Transverse colon (tissue), 4 donors: Measurements from ENCODE around the gene KCTD21. TPM values are rescaled to one million over a fixed set of nuclear protein-coding genes. Genes with fewer than 3 reads are reported as not detected.

Experiments used
- DNase-seq: peaks from one replicate; pipeline ENCODE4 v3.0.0-alpha.2; 2019
- H3K27ac ChIP-seq, 4 donors: fragments of 200-600 bp; sonication (generic); 2 replicates each; pipeline ENCODE4 v1.5.1; 2016 to 2018; ENCODE audit warnings: inconsistent platforms in 4 of 4
- H3K27me3 ChIP-seq: fragments of 200-600 bp; sonication (generic); 2 replicates; pipeline ENCODE4 v1.5.1; 2017; ENCODE audit warnings: inconsistent platforms
- H3K36me3 ChIP-seq, 4 donors: fragments of 200-600 bp; sonication (generic); 2 replicates each; pipeline ENCODE4 v1.5.1; 2017 to 2019; ENCODE audit warnings: inconsistent platforms in 4 of 4
- H3K4me1 ChIP-seq, 4 donors: fragments of 200-600 bp; sonication (generic); 2 replicates each; pipeline ENCODE4 v1.5.1; 2017 to 2020; ENCODE audit warnings: inconsistent platforms in 4 of 4
- H3K4me3 ChIP-seq, 4 donors: fragments of 200-600 bp; sonication (generic); 1 replicate in 1 of 4; 2 replicates in 3 of 4; pipeline versions ENCODE4 v1.5.1 to v1.6.1; 2017 to 2019; ENCODE audit warnings: inconsistent platforms in 4 of 4
- H3K9me3 ChIP-seq, 2 donors: fragments of 200-600 bp; sonication (generic); 2 replicates each; pipeline ENCODE4 v1.5.1; 2017 to 2019; ENCODE audit warnings: inconsistent platforms in 2 of 2
- CTCF ChIP-seq, 5 experiments: fragments of 200-600 bp in 3 of 5; fragments of 450-650 bp in 2 of 5; sonication (generic) in 3 of 5; IDR thresholded peaks; 1 replicate in 2 of 5; 2 replicates in 3 of 5; pipeline ENCODE4 v1.5.1; 2016 to 2017; ENCODE audit warnings: antibody characterized with exemption in 5 of 5, inconsistent platforms in 3 of 5, mild to moderate bottlenecking in 2 of 5, moderate library complexity in 1 of 5
- EP300 ChIP-seq: sonication (generic); formaldehyde crosslinking; IDR thresholded peaks from one replicate; pipeline ENCODE4 v1.6.1; 2017; ENCODE audit warnings: antibody characterized with exemption, low read depth
- POLR2A ChIP-seq: fragments of 450-650 bp; IDR thresholded peaks from one replicate; pipeline ENCODE4 v1.6.1; 2016; ENCODE audit warnings: antibody characterized with exemption, mild to moderate bottlenecking, moderate library complexity
- POLR2AphosphoS5 ChIP-seq, 3 donors: sonication (generic); formaldehyde crosslinking; IDR thresholded peaks; one replicate each; pipeline ENCODE4 v1.6.1; 2016; ENCODE audit warnings: antibody characterized with exemption in 3 of 3
- WGBS, 2 donors: methylation state at CpG; one replicate each; pipeline ENCODE4 v1.1.5; 2018; ENCODE audit warnings: low coverage in 1 of 2; 5-methylcytosine and 5-hydroxymethylcytosine counted together
- in situ Hi-C, 4 donors: fragments of 200-750 bp; cut with MboI; loops; one replicate each; pipeline versions ENCODE4 v1.15.0 to v1.15.1; 2017; ENCODE audit warnings: low sequenced_read_pairs in 3 of 4, low pct_ligation_motif_present in 1 of 4, low pct_unique_long_range_greater_than_20kb in 1 of 4
- intact Hi-C: fragments of 100-400 bp; cut with DNase I; formaldehyde crosslinking; loops from one replicate; pipeline ENCODE4 v1.15.1; 2023; ENCODE audit warnings: low total_unique reads
- total RNA-seq, 4 donors: library from RNA; depleted of rRNA; stranded (reverse); fragments of >200 nt; gene quantifications; one replicate each; pipeline ENCODE4 v1.1.0, GENCODE V29; 2016

Gene KCTD21
- total RNA-seq, 4 donors from 2014 or later: 10.9 to 55.0 (median 29.2) TPM

DNA sequence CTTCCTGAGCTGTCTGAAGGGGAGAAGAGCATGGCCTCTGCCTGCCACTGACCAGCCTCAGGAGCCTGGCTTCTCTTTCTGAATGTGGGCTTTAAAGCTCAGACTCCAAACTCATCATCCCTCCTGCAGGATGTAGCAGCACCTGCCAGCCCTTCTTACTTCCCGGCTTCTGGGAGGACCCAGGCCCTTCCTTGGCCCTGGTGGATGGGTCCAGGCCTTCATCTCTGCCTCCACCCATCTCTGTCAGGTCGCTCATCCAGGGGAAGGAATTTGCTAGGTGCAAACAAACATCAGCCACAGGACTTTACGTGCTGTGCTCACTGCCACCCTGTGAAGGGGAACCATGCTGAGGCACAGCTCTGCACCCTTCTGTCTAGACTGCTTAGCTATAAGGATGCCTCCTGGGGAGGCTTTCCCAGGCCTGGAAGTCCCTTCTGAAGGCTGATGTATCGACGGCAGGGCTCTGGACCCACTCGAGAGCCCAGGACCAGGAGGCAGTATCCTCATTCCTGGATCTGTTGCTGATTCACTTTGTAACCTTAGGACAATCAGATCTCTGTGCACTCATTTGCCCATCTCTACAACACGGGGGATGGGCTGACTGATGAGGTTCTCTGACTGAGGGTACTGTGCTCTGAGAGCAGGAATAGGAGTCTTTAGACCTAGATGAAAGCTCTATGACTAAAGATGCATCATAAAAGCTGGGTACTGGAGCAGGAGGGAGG lies 31.2 kb upstream of the KCTD21 start:
- Histone ChIP-seq H3K9me3 (no peaks in the 10 kb centered on the region), H3K27ac (no peak overlapping the region), H3K27me3 (no peaks in the 10 kb centered on the region), H3K4me1 (no peaks in the 10 kb centered on the region), H3K36me3 (peaks cover 0 to 19% (median 8%) of the 10 kb centered on the region in 4 donors), H3K4me3 (no peak overlapping the region)
- in situ Hi-C loops (loop anchor here in 3 of 4 donors (5.0 to 10.0 kb wide), 3 partner anchors 215 to 345 kb away; no protein-coding TSS in a partner anchor), intact Hi-C loops (no loop called here)
- DNase-seq: no peak
- WGBS, 2 donors: 86% methylated on average over 7 of the region's 7 CpGs; no CpG with 5 or more reads in 1 of the 2 donors
- TF ChIP-seq POLR2AphosphoS5 (IDR thresholded peaks at IDR 0.05): no peak
- no peak for TF ChIP-seq CTCF (IDR thresholded peaks at IDR 0.05)
- no peak for TF ChIP-seq EP300
- no peak for TF ChIP-seq POLR2A

DNA sequence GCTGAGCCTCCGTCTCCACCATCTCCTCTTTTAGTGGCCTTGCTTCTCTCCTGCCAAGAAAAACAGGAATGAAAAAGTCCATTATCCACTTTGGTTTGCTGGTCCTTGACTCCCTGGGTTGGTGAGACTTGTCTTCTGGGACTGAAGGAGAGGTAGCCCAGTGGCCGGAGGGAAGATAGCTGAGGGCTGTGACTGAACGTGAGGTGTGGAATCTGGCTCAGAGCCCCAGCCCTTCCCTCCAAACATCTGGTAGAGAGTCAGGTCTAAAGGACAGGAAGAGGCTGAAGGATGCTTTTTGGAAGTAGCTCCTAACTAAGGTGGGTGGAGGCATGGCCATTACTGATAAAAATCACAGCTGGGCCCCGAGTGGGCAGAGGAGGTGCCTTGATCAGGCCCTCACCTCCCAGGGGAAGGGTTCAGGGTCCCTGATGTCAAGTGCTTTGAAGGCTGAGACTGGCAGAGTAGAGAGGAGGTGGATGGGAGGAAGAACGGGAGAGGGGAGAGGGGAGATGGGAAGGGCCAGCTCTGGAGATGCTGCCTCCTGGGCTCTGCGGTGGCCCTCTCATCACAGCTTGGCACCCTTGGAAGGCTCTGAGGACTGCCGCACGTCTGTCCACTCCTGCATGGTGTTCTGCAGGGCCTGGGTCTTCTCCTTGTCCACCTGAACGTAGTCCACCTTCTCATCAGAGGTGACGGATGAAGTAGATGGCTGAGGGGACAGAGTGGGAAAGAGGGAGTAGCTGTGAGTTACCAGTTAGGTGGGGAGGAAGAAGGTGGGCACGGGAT lies 30.5 kb upstream of the KCTD21 start:
- Histone ChIP-seq H3K4me3 (no peak overlapping the region), H3K9me3 (no peaks in the 10 kb centered on the region), H3K36me3 (peaks cover 0 to 19% (median 7%) of the 10 kb centered on the region in 4 donors), H3K27ac (no peak overlapping the region), H3K27me3 (no peaks in the 10 kb centered on the region), H3K4me1 (no peaks in the 10 kb centered on the region)
- in situ Hi-C loops (no loop called here), intact Hi-C loops (no loop called here)
- WGBS, 2 donors: 89 to 100% methylated on average over 3 to 11 of the region's 11 CpGs
- TF ChIP-seq EP300: no peak
- TF ChIP-seq POLR2AphosphoS5 (IDR thresholded peaks at IDR 0.05): no peak
- DNase-seq: no peak

- intact Hi-C loops (no loop called here), in situ Hi-C loops (no loop called here)
- H3K9me3 ChIP-seq: no peaks in the 10 kb centered on the region
- H3K4me1 ChIP-seq: no peaks in the 10 kb centered on the region
- H3K36me3 ChIP-seq: peaks cover 0 to 19% (median 4%) of the 10 kb centered on the region in 4 donors
- 93 to 98% methylated on average over 6 to 14 of the region's 14 CpGs for WGBS, 2 donors
- H3K27ac ChIP-seq: no peak overlapping the region
- no peak for DNase-seq
- TF ChIP-seq POLR2AphosphoS5 (IDR thresholded peaks at IDR 0.05) (no peak), POLR2A (no peak), EP300 (no peak), CTCF (IDR thresholded peaks at IDR 0.05) (no peak)
- H3K4me3 ChIP-seq: no peak overlapping the region
- H3K27me3 ChIP-seq: no peaks in the 10 kb centered on the region
Observed at GRCh38 chr11:78217650-78218541, 29.5 kb upstream of the KCTD21 start.

DNA sequence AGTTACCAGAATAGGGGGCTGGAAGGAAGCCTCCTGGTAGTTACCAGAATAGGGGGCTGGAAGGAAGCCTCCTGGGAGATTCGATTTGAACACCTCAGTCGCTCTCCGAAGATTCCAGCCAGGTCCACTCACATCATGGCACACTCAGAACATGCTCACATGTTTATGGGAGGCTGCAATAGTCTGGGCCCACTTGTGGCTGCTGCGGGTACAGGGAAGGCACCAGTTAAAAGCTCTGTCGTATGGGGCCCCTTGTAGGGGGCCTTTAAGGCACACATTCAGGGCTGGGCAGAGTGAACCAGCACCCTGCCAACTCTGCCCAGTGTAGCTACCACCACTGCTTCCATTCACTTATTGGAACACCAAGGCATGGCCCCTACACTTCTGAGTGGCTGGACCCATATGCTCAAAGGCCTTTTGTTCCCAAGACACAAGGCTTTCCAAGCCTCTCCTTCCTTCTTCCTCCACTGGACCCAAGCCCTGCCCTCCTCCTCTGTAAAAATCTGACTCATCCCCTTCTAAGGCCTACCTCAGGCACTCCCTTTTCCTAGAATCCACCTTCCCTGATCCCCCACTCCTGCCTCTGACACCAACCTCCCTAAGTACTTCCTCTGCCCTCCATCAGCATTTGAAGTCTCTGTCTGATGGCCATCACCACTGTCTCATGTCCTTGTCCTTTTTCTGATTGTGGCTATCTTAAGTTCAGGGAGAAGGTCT lies 28.3 kb upstream of the KCTD21 start:
- Histone ChIP-seq H3K4me1 (no peaks in the 10 kb centered on the region), H3K36me3 (peaks cover 0 to 15% (median 3%) of the 10 kb centered on the region in 4 donors), H3K9me3 (no peaks in the 10 kb centered on the region), H3K27me3 (no peaks in the 10 kb centered on the region), H3K27ac (no peak overlapping the region), H3K4me3 (no peak overlapping the region)
- 95% methylated on average over 5 of the region's 5 CpGs; no CpG with 5 or more reads in 1 of the 2 donors for WGBS, 2 donors
- intact Hi-C loops (no loop called here), in situ Hi-C loops (no loop called here)
- no peak for DNase-seq
- TF ChIP-seq EP300 (no peak), POLR2AphosphoS5 (IDR thresholded peaks at IDR 0.05) (no peak), CTCF (IDR thresholded peaks at IDR 0.05) (no peak), POLR2A (no peak)
